NCI-H2081 treated with DMSO at 0.1 percent for 48 hours (cell line): ENCODE measurements around the gene TCL1B.
"Not testable (repeated sequence)": the region's sequence is repeated elsewhere in the genome, so short reads cannot be mapped to it uniquely, and the experiment has no call there.

Experiments used
- DNase-seq: peaks from one replicate; lab custom pipeline; 2025; lab: John Stamatoyannopoulos, UW

TCL1B gene

DNA sequence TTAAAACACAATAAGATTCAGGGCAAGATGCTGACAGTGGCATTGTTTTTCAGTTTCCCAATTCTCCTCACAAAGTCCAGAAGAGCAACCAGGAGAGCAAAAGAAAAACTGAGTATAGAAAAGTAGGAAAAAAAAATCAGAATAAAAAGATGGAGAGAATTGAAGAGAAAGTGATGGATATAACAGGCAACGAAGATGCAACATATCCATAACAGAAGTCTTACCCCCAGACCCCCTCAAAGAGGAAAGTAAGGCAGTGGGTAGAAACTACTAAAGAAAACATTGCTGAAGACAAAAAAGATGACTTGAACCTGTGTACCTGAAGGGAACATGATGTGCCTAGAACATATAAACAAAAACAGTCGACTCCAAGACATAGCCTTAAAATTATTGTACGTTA lies 17.1 kb downstream of the TCL1B start:
- DNase-seq: no peak

DNA sequence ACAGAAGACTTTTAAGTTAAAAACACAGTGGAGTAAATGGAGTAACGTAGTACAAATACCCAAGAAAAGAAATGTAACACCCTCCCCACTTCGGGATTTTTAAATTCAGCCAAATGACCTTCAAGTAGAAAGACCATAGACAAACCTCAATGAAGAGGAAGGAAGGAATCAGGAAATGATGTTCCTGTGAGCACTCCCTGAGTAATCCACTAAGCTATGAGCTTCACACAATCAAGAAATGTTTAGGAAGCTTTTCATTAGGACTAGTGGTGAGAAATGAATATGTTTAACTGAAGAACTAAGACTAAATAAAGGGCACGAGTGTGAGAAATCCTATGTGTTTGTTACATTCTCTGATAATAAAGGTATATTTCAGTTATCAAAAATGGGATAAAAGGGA lies 17.6 kb downstream of the TCL1B start:
- DNase-seq: no peak

DNA sequence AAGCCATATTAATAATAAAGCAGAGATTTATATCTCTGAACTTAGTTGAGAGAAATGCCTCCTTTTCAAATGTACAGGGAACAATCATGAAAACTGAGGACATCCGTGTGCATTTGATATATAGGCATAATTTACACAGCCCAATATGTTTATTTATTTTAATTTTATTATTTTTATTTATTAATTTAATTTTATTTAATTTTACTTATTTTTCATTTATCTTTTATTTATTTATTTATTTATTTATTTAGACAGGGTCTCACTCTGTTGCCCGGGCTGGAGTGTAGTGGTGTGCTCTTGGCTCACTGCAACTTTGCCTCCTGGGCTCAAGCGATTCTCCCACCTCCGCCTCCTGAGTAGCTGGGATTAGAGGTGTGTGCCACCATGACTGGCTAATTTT lies 19.3 kb downstream of the TCL1B start:
- DNase-seq: no peak

DNA sequence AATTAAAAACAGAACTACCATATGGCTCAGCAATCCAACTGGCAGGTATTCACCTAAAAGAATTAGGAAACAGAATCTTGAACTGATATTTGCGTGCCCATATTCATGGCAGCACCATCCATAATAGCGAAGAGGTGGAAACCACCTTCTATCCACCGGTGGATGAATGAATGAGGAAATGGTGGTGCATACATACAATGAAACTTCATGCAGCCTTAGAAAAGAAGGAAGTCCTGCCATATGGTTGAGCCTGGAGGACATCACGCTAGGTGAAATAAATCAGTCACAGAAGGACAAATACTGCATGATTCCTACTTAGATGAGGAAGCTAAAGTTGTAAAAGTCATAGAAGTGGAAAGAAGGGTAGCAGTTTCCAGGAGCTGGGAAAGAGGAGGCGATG lies 21.1 kb downstream of the TCL1B start:
- no peak for DNase-seq

DNA sequence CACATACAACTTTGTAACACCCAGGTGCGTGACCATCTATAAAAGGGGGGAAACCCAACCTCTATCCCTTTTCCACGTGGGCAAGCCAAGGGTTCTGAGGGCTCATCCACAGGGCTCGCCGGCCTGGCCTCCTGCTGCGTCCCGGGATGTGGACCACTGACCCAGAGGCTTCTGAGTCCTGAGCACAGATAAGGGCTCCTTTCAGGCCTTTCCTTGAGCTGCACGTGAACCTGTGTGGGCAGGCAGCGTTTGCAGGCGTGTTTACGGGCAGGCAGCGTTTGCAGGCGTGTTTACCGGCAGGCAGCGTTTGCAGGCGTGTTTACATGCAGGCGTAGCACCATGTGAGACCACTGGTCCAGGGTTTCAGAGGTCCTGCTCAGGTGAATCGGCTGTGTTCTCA lies 23.9 kb downstream of the TCL1B start:
- DNase-seq: no peak

DNA sequence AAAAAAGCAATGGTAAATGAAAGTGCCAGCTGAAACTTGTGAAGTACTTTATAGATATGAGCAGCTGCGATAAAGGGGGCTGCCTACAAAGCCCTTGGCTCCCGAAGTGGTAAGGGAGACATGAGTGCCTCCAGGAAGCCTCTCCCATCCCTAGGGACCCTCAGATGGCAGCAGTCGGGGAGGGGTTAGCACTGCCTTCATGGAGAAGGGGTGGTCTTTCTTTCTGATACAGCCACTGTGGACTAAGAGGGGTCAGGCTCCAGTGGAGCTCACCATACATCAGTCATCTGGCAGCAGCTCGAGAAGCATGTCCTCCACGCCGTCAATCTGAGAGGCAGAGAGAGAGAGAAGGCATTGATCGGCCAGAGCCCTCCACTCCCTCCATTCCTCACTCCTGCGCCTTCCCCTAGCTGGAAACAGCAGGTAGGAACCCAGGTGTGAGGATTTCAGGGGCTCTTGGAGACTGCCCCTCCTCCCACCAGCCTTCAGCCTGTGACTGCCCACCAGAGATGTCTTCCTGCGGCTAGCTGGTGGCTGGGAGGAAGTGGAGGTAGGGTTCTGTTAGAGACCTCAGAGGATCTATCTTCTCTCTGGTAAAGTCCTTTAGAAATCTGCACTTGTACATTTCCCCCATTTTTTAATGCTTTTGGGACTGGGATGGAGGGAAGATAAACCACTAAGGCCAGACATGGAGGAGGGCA lies 25.4 kb downstream of the TCL1B start:
- DNase-seq: no peak

DNA sequence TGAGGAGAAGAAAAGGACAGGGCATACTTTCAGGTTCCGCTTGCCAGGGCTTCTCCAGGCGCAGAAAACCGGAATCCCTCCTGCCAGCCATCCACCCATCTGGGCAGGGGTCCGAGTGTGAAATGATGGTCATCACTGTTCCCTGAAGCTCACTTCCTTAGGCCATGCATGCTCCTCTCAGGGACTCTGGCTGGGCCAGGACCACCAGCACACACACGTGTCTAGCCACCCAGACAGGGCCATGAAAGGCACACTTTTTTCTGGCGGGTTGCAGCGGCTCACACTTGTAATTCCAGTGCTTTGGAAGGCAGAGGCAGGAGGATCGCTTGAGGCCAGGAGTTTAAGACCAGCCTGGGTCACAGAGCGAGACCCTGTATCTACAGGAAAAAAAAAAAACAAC lies 26.2 kb downstream of the TCL1B start:
- no peak for DNase-seq

DNA sequence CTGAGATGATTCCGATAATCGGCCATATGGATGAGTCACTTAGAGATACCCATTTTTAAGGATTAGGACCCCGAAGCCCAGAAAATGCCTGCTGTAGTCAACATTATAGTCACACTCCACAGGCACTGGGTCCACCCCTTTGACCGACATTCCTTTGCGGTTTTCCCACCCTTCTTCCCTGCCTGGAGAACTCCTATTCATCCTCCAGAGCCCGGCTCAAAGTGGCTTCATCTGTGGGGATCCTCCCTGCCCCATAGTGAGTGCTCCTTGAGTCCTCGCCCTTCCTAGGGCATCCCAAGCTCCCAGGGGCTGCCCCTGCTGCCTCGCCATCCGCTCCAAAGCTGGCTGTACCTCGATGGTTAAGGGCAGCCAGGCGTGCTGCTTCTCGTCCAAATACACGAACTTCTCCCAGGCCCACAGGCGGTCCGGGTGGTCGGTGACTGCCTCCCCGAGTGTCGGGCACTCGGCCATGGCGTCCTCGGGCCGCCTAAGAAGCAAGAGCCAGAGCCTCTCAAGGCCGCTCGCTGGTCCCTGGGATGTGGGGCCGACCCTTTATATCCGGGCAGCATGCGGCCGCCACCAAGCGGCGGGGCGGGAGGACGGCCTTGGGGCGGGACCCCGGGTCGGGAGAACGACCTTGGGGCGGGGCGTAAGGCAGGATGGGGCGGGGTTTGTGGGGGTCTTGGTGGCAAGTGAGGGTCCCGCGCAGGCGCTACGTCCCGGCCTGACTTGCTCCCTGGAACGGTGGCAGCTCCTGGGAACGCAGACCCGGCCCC lies 27.6 kb downstream of the TCL1B start, which contains the start of gene TCL1A:
Gene TCL1A, minus strand, starts transcription at position 530 of the 776 bp plus-strand sequence. Its CDS starts 59 bp downstream, at position 471.
- no peak for DNase-seq

DNA sequence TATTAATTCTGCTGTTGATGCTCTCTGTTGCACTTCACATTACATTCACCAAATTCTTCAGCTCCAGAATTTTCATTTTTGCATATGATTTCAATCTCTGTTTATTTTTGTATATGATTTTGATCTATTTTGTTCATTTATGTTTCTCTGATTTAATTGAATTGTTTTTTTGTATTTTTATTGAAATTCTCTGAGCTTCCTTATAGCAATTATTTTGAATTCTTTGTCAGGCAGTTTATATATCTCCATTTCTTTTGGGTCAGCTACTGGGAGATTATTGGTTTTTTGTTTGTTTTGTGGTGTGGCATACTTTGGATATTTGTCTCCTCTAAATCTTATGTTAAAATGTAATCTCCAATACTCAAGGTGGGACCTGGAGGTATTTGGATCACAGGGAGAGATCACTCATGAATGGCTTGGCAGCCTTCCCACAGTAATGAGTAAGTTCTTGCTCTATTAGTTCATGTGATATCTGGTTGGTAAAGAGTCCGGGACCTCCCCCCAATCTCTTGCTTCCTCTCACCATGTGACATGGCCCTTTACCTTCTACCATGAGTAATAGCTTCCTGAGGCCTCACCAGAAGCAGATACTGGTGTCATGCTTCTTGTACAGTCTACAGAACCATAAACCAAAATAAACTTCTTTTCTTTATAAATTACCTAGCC lies 36.4 kb downstream of the TCL1B start:
- no peak for DNase-seq

DNA sequence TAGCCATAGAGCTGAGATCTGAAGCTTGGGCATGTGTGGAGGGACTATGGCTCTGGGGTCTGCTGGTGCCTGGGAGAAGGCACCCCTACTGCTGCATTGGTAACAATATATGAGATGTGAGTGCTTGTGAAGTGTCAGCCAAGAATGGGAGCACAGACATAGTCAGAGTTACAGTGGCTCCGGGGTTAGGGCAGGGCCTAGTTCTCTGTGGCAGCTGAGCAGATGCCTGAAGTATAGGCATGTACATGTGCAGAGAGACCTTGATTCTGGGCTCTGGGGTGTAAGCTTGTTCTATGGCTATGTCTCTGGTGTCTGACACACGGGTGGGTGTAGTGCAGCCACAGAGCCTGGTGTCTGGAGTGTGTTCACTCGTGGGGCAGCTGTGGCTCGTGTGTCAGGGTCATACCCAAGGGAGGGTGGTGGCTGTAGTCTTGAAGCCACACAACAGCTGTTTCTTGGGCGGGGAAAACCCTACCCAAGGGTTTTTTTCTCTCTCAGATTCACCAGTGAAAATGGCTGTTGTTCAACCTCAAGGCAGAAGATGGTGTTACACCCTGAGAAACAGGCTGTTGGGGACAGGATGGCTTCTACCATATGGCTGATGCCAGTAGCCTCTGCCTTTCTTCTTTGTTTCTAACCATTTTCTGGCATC lies 39.6 kb downstream of the TCL1B start:
- DNase-seq: no peak

DNA sequence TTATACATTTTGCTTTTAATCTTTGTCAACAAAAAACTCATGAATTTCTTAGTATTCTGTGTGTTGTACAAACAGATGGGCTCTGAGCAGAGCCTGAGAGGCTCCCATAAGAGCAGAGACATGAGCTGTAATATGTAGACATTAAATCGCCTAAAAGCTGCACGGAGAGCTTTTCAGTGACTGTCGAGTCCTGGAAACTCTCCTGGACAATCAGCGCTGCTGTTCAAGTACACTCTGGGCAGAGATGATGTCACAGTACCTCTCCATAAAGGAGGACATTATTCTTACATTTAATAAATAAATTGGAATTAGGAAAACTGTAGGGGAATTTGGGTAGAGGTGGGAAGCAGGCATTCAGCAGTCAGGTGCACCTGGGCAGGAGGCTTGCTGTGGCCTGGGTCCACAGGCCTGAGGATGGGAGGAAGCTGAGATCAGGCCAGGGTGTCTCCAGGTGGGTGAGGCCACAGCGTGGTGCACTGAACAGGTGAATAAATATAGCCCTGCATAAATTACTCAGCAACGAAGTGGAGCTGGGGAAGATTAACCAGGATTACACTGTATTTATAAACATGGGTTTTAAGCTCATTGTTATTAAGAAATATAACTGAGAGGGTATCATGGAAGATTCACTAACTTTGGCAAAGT lies 41.0 kb downstream of the TCL1B start:
- no peak for DNase-seq

DNA sequence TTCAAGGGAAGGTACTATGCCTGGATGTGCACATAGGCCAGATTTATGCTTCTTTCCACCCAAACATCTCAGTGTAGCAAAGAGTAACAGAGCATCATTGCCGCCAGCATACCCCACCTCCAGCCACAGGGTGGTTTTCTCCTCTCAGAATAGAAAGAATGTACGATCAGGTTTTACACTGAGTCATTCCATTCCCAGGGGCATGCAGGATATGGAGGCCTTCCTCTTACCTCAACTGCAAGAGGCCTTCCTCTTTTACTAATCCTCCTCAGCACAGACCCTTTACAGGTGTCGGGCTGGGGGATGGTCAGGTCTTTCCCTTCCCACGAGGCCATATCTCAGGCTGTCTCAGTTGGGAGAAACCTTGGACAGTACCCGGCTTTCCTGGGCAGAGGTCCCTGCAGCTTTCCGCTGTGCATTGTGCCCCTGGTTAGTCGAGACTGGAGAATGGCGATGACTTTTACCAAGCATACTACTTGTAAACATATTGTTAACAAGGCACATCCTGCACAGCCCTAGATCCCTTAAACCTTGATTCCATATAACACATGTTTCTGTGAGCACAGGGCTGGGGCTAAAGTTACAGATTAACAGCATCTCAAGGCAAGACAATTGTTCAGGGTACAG lies 43.3 kb downstream of the TCL1B start:
- not testable (repeated sequence) for DNase-seq

DNA sequence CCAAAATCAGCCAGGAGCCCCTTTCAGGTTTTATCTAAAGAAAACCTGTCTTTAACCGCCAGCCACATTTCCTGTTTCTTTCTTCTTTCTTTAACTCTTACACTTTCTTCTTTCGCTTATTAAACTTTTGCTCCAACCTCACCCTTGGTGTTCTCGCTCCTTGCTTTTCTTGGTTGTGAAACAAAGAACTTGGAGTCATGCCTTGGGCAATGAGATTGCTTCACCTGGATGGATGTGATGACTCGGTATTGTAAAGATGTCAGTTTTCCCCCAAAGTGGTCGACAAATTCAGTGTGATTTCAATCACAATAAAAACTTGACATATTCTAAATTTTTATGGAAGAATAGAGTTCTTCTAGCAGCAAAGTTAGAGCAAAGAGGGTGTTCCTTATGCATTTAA lies 43.9 kb downstream of the TCL1B start:
- no peak for DNase-seq

DNA sequence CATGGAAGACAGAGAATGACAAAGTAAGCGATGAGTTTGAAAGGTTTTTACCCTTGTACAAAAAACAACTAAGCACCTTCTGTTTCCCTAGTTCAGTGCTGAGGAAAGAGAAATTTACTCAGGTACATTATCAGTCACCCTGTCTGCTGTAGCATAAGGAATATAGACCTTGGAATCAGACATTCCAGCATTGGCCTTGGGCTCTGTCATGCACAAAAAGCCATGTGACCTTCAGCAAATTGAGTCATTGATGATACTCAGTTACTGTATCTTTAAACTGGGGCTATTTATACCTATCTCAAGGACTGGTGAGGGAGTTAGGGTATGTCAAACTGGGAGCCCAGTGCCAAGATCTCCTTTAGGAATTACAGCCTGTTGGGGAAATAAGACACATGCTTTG lies 47.0 kb downstream of the TCL1B start:
- no peak for DNase-seq

DNA sequence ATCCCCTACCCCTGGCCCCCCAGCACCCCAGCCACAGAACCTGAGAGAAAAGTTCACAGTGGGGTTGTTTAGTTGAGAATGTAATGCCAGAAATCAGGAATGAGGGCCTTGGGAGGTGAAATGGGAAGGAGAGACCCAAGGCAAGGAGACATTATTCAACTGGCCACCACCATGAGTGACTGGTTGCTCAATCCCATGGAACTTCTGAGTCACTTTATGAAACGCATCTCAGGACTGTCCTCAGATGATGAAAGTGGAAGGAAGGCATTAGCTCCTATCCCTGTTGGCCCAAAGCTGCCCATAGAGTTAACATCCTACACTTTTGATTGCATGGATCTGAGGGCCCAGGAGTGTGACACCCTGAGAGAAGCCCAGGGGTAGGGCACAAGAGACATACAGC lies 53.1 kb downstream of the TCL1B start:
- DNase-seq: no peak

DNA sequence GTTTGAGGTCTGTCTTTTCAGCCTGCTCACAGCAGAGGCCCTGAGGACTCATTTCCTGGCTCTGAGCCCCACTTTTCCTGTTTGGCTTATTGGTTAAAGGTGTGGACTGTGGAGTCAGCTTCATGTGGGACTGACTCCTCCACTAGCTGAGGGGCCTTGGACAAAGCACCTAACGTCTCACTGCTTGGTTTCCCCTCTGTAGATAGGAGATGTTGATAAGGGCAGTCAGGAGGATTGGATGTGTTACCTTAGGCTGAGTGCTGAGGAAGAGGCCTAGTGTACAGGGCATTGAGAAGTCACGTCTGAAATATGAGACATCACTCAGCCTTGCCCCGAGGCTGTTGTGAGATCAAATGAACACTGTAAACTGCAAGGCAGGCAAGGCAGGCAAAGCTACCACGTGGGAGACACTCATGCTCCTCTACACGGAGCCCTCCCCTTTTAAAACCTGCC lies 54.8 kb downstream of the TCL1B start:
- no peak for DNase-seq

DNA sequence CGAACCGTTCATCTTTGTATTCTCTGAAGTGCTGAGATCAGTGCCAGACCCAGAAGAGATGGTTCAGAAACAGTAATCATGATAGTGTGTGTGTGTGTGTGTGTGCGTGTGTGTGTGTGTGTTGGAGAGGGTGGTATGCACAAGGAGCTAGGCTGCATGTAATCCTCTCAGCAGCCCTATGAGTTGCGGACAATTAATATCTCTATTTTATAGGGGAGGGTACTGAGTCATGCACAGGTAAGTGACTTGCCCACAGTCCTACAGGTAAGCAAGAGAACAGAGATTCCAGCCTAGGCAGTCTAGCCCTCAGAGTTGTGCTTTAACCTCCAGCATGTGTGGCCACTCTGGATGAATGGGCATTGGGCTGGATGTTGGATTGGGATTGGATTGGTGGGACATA lies 55.6 kb downstream of the TCL1B start:
- DNase-seq: no peak
